HG03342 (cell line): ENCODE data around the gene OAF.
"Not testable (repeated sequence)": the region's sequence is repeated elsewhere in the genome, so short reads cannot be mapped to it uniquely, and the experiment has no call there.

Experiments
- ATAC-seq: cut with Tn5 transposase; IDR thresholded peaks from one replicate; pipeline ENCODE4 v1.9.1; 2021; ENCODE audit warnings: mild to moderate bottlenecking, moderate library complexity; ENCODE audit not compliant: unreplicated experiment

OAF gene

DNA sequence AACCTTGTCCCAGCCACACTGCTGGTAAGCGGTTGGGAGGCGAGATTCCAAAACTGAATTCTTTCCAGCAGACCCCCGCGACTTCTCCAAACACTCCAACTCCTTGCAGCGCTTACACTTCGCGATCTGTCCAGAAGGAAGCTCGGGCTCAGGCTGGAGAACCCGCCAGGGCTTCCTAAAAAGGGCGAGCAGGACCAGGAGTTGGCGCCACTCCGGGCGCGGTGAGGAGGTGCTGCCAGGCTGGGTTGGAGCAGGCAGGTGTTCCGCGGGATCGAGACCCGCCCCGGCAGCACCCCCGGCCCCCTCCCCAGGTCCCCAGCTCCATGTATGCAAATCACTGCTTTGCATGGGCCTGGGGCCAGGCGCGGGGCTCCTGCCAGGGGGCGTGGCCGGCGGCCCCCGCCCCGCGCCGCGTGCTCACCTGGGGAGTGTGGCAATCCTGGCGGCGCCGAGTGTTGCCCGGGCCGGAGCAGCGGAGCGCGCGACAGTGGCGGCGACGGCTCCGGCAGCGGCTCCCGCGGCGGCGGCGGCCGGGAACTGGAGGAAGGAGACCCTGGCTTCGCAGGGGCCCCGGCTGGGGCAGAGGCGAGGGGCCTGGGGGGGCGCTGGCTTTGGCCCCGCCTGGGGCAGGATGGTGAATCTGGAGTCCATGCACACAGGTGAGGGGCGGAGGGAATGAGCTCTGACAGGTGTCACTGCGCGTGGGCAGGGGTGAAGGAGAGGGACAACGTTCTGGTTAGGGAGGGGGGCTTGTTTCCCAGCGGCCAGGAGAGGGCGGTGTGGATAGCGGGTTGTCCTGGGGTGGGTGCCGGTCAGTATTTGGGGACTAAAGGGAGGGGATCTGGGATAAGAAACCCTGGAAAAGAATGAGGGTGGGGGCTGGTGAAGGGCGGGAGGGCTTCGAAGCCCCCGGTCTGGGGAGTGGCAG, 29.1 kb downstream of the OAF start, which contains the start of gene POU2F3:
TSS of gene POU2F3 (plus strand) at position 428 of the 928 bp plus-strand sequence. CDS start at position 632, 204 bp downstream.
- ATAC-seq, result no peak

DNA sequence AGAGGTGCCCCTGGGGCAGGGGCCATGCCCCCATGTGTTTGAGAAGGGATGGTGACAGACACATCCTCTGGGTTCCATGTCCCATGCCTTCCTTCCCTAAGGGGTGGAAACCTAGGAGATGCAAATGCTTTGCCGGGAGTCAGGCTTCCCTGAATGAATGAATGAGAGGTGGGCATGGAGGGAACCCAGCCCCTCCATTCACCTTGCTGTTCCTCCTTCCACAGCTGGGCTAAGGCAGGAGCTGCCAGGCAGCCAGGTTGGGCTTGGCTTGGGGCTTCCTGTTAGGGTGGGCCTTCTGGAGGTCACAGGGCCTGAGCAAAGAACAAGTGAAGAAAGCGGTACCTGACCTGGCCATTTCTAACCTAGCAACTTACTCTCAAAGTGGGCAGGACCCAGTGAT, 30.0 kb downstream of the OAF start:
- no peak for ATAC-seq

DNA sequence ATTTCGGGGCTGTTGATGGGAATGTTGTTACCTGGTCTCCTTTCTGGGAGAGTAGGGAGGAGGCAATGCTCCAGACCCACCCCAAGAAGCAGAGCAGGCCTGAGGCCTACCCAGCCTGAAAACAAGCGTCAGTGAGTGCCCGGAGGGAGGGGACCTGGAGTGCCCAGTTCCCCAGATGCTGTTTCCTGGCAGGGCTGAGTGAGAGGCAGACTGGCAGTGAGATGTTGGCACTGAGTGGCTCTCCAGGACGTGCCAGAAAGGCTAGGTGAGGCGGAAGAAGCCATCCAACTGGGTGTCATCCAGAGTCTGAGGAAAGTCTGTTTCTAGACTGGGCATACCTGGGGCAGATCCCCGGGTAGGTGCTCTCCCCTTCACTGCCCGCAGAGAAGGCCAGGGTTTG, 30.4 kb downstream of the OAF start:
- ATAC-seq, result no peak

DNA sequence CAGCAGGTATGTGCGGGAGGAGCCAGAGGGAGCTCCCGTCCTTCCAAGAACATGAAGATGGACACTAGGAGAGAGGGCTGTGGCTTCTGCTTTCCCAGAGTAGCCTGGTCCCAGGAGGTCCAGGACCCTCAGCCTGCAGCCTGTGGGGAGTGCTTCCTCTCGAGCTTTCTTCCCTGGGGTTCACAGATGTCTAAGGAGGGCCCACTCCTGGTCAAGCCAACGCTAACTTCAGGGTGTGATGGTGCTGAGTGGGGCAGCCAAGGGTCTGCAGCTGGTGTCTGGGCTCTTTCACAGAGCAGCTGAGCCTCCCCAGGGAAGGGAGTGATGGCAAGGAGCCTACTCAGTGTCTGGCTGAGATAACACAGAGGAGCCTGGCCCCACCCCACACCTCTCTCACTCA, 32.4 kb downstream of the OAF start:
- no peak for ATAC-seq

DNA sequence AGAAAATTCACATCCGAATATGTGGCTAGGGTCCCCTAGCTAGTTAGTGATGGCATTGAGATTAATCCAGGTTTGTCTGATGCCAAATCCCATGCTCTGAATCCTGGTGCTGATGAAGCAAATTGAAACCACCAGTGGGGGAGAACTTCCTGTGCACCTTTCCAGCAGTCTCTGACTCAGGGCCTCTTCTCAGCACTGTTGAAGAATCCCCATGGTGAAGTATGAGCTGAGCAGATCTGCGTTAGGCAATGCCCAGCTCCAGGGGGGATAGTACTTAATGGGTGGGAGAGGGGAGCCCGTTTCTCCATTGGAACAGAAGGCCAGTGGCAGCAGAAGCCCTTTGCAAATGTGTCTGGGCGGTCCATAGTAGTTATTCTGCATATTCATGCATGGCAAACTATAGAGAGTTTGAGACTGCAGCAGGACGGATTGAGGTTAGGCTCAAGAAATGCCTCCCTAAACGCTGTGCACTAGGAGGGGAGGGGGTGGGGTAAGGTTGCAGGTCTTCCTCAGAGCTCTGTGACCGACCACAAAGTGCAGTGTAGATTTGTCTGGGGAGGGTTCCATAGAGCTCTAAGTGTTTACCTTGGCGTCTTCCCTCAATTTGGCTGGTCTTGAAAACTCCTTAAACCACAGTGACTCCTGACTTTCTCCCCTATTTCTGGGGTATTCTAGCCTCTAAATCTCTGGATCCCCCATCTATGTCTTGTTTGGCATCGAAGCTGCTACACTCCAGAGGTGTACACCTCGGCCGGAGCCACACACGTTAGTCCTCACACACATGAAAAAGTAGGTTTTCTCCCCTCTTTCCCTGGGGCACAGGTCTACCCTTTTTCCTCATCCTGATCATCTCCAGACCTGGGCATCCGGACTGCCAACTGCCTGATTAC, 33.9 kb downstream of the OAF start:
- ATAC-seq, result no peak

DNA sequence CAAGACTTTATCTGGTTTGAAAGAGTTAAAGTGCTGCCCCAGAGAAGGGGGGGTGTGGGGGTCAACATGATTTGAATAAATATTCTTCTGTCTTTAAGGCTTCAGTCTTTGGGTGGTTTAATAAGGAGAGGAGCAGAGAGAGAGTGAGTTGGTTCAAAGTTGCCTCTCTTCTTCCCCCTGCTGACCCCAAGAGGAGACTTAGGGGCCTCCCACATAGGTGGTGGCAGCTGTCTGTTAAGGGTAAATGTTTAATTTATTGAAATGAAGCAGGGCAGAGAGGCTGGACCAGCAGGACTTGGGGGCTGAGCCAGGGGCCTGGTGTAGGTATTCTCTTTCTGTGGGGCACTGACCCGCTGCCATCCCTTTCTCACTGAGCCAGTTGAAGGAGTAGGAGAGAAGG, 34.6 kb downstream of the OAF start:
- no peak for ATAC-seq

DNA sequence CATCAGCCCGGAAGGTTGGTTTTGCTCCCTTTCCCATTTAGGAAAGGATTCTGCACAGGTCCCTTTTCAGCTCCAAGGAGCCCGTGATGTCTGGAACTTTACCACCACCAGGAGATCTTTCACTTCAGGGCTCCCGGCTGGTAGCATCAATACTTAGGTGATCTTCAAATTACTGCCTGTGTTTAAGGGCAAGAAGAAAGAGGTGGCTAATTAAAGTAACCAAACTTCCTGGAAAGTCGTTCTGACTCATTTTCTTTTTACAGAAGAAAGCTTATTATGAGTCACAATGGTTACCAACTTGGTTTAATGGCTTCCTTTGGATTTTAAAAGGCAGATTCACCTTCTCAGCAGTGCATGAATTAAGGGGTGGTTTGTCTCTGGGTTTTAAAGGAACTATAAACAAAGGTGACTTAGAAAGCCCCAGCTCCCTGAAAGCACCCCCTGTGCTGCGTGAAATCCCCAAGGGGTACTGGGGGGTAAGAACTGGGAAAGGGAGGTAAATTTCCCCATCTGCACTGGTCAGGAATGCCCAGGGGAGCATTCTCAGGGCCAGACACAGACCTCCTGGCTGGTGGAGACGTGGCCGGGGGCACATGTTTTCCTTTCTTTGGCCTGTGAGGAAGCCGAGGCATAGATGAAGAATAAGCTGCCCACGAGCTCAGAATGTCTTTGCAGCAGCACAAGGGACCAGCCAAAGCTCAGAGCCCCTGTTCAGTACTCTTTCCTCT, 37.9 kb downstream of the OAF start:
- no peak for ATAC-seq

DNA sequence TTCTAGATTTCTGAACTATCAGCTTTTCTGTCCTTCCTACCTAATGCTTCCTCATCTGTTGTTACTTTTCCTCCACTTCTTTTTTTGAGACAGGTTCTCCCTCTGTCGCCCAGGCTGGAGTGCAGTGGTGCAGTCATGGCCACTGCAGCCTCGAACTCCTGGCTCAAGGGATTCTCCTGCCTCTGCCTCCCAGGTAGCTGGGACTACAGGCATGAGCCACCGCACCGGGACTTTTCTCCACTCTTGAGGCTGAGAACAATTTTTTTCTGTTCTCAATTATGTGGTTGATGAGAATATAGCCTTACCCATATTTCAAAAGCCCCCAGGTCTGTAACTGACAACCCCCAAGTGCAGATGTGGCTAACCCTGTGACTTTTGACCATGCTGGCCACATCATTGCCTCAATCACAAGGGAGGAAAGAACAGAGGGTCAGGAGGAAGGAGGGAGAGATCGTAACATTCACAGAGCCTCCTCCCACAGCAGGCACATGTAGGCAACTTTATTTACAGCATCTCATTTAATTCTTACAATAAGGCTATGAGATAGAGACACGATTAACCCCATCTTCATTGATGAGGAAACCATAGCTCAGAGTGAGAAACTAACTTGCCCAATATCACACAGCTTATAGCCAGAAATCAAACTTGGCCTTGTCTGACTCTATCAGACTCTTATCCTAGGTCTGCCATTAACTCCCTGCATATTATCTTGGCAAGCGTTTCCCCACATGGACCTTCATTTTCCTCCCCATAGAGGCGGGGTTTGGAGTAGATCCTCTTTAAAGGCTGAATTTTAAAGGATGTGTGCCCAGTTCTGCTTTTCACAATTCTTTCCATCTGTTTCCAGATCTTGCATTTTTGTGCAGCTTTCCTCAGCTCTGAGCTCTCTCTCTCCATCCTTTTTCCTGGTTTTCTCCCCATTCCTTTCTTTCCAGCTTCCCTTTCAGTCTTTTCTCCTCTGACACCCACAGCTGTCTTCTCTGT, 38.7 kb downstream of the OAF start:
- ATAC-seq, result no peak

DNA sequence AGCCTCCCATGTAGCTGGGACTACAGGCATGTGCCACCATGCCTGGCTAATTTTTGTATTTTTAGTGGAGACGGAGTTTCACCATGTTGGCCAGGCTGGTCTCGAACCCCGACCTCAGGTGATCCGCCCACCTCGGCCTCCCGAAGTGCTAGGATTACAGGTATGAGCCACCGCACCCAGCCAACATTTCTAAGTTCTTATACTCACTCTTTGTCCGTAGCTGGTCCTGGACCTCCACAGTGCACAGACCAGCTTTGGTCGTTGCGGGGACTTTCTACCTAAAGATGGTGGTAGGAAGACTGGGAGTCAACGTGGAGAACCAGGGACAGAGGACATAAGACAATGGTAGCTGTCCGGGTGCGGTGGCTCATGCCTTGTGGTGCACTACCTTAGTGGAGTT, 42.5 kb downstream of the OAF start:
- not testable (repeated sequence) for ATAC-seq

DNA sequence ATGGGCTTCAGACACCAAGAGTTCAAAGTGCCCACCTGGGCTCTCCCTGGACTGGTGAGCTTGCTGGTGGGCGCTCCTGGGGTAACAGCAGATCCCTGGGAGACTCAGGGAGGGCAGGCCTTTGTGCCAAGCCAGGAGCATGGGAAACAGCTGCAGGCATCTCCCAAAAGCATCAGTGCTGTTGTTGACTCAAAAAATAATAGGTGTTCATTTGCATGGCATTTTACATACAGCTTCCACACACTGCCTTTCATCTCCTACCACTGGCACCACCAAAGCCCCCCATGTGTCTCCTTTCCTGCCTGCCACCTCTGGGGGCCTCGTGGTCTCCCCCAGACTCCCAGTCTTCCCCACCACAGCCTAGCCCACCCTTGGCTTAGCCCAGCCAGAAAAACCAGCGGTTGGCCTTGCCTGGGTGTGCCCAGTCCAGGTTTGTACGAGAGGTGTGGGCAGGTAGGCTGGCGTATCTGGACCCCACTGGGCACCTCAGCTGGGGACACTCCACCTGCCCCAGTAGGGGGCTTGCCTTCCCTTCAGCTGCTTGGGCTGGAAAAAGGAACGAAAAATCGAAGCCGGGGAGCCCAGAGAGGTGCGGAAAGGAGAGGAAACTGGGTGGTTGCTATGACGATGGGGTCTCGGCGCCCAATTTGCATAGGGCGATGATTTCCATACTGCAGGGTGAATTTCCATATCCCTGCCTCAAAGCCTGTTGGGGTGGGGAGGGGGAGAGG, 44.1 kb downstream of the OAF start:
- ATAC-seq, result peak; percentile 70

DNA sequence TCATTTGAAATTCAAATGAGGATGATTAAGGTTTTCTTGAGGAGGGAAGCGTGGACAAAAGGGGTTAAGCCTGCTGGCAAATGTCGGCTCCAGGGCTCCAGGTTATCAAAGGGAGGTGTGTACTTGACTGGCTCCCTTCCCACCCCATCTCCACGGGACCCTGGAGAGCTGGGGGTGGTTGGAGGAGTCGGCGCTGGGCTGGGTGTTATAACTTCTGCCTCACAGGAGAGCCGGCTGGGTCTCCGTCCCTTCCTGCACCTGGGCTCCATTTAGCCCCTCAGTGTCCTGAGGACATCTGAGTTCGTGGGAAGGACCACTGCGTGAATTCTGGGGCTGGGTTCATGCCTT, 44.7 kb downstream of the OAF start:
- no peak for ATAC-seq

DNA sequence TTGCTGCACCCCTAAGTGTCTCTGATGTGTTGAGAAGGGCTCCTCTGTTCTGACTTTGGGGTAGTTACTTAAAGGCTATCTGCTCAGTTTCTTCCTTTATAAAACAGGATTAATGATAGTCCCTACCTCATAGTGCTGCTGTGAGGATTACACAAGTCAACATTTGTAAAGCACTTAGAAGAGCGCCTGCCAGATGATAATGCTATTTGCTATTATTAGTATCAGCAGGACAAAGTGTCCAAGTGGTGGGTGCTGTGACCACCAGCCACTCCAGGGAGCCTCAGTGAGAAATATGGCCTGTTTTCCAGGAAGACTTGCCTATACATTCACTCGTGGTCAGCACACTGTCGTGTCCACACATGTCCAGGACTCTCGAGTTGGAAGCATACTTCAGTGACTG, 45.3 kb downstream of the OAF start:
- ATAC-seq, result no peak

DNA sequence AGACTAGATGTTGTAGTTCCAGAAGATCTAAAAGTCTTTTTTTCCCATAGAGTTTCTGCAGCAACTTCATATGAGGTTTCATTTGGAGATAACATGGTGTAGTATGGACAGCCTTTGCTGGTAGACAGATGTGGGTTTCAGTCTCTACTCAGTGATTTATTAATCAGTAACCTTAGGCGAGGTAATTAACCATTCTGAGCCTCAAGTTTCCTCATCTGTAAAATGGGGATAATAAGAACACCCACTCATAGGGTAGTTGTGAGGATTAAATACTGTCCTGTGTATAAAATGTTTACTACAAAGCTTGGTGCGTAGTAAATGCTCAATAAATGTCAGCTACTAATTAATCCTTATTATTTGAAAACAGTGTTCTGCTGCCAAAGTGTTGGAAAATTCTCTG, 45.9 kb downstream of the OAF start:
- ATAC-seq, result no peak

DNA sequence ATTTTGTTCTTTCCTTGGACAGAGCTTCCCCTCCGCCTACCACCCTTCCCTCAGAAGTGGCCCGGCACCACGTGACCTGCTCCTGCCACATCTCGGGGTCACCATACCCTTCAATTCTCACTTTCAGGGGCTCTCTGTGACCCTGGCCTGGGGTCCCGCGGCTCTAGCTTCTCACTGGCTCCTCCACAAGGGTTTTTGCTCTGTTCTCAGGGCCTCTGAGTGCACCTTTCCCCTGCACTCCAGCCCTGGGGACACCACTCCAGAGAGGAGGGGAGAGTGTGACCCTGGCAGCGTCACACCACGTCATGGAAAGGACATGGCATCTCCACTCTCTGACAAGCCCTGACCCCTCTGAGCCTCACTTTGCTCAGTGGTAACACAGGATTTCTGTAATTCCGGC, 46.5 kb downstream of the OAF start:
- no peak for ATAC-seq

DNA sequence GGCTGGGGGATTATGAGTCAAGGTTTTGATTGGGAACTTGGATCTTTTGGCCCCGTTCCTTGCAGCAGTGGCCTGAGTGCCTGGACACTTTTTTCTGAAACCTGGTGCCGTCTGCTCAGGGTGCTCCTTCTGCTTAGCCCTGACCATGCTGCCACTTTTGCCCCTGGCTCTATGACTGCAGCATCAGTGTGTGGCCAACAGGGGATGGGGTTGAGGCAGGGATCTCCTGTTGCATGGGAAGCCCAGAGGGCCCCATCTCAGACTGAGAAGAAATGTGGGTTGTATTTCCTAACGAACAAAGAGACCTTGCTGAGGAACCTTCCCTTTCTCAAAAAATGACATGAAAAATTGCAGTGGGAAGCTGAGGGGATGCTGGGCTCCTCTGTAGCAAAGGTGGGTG, 47.8 kb downstream of the OAF start:
- ATAC-seq, result no peak

DNA sequence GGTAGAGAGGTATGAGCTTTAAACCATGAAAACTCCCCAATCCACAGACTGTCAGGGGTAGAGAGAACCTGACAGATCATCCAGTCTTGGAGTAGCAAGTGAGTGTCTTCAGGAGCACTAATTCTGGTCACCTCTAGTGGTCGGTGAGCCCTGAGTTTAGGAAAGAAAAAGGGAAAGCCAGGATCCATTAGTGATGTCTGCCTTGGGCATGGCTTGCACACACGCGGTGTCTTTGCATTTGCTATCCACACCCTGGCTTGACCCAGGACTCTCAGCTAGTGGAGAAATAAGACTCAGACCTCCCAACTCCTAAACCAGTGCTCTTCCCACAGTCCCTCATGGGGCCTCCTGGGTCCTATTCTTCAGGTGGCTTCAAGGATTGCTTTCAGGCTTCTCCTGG, 48.4 kb downstream of the OAF start:
- no peak for ATAC-seq

DNA sequence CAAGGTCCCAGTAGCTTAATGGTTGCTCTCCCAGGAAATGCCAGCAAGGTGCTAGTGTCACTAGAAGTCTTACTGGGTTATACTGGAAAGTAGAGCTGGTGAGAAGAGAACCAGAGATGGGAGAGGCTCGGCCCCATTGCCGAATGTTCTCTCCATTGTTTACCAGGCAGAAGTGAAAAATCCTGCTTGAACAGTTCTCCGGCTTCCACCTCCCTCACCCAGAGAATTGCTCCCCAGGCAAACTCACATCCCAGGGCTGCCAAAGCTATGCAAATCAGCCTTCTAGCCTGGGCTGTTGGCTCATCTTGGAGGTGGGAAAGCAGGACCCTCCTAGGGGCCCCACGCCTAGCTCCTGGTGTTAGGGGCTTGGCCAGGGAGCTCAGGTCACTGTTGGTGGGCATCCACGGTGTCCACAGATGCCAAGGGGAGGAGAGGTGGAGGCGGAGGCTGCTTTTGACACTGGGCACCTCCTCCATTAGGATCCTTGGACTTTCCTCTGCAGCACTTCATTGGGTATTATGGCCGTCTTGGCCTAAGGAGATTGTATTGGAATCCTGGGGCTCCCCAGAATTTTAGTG, 49.2 kb downstream of the OAF start:
- ATAC-seq, result no peak

DNA sequence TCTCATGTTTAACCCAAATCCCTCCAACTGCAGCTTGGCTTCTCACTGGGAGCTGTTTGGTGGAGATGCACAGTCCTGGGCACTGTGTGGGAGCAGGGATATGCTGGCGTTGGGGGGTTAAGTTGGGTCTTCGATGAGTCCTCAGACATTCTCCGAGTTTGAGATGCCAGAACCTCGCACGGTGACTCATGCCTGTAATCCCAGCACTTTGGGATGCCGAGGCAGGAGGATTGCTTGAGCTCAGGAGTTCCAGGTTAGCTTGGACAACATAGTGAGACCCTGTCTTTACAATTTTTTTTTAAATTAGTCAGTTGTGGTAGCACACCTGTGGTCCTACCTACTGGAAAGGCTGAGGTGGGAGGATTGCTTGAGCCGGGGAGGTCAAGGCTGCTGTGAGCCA, 49.8 kb downstream of the OAF start:
- ATAC-seq, result no peak

DNA sequence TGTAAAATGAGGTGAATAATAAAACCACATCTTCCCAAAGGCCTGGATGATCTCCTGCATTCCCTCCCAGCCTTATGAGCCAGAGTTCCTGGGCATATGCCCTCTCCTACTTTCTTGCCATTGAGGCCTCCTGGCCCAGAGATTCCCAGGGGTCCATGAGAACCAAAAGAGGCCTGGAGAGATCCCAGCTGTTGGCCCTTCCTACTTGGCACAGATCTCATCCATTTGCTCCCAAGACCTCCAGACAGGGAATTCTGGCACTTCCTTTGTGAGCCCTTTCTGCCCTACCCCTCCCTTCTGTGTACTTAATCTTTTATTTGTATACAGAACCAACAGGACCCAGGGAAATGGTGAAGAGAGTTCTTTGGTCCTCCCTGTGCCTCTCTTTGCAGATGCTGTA, 50.5 kb downstream of the OAF start:
- no peak for ATAC-seq
